SU-DHL-6 (cell line): ENCODE results near the gene LANCL1.

Experiments used
- EZH2phosphoT487 ChIP-seq: fragments of 200-600 bp; sonication (generic), shearing (Covaris generic); conservative IDR thresholded peaks from 2 replicates; pipeline ENCODE4 v1.6.1; 2018; ENCODE audit warnings: mild to moderate bottlenecking, antibody characterized with exemption, low read length, moderate library complexity, mixed read lengths
- TF ChIP-seq, protein P1 (sequence below): fragments of 200-600 bp; sonication (generic); IDR thresholded peaks from one replicate; pipeline ENCODE4 v1.5.1; 2017; ENCODE audit warnings: antibody characterized with exemption, mild to moderate bottlenecking, low read length, moderate library complexity; ENCODE audit not compliant: insufficient read depth, poor library complexity, severe bottlenecking

DNA sequence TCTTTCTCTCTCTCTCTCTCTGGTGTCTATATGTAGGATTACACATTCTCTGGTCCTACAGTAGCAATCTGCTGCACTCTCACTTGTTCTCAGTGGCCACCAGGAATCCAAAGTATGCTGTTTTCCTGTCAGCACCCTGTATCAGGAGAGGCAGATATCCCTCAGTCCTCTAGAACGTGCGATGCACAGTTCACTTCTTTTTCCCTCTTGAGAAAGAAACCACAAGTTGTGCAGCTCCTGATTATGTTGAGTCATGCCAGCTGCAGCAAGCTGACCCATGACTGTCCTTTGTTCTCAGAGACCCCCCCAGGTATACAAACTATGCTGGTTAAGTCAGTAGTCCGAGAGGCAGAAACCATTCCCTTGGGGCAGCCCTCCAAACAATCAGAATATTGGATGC, 54.6 kb downstream of the LANCL1 start:
- TF ChIP-seq, protein P1, sequence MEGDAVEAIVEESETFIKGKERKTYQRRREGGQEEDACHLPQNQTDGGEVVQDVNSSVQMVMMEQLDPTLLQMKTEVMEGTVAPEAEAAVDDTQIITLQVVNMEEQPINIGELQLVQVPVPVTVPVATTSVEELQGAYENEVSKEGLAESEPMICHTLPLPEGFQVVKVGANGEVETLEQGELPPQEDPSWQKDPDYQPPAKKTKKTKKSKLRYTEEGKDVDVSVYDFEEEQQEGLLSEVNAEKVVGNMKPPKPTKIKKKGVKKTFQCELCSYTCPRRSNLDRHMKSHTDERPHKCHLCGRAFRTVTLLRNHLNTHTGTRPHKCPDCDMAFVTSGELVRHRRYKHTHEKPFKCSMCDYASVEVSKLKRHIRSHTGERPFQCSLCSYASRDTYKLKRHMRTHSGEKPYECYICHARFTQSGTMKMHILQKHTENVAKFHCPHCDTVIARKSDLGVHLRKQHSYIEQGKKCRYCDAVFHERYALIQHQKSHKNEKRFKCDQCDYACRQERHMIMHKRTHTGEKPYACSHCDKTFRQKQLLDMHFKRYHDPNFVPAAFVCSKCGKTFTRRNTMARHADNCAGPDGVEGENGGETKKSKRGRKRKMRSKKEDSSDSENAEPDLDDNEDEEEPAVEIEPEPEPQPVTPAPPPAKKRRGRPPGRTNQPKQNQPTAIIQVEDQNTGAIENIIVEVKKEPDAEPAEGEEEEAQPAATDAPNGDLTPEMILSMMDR, result no peak
- TF ChIP-seq EZH2phosphoT487, result no peak
